Measurements from ENCODE around the gene ANKRD49.

DNA sequence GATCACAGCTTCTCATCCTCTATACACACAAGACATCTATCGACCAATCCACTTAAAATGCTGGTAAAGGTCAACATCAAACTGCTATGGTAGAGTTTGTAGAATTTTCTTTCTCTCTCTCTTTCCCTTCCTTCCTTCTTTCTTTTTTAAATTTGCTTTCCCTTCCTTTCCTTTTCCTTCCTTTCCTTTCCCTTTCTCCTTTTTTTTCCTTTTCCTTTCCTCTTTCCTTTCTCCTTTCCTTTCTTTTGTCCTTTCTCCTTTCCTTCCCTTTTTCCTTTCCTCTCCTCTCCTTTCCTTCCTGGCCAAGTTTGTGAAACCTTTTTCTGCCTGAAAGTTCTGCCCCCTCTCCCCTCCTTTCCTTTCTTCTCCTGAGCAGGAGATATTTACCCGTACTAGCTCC is 21.6 kb downstream of the ANKRD49 start:
- no peak for TF ChIP-seq SP1 (IDR thresholded peaks at IDR 0.05)
- no peak for TF ChIP-seq FOXA1 (IDR thresholded peaks at IDR 0.05)
- TF ChIP-seq ZNF384 (IDR thresholded peaks at IDR 0.05) = no peak
- TF ChIP-seq ELF4 (IDR thresholded peaks at IDR 0.05) = no peak
